GM12878 (cell line): ENCODE results near the gene RIMS3. TPM values are rescaled to one million over a fixed set of nuclear protein-coding genes. Genes with fewer than 3 reads are reported as not detected.

Source experiments
- ATAC-seq: fragments of 200-7000 bp; cut with Tn5 transposase; 3 replicates; pipeline ENCODE4 v1.9.1; 2020; ENCODE audit warnings: mild to moderate bottlenecking, moderate library complexity
- BruUV-seq: library from RNA; stranded (reverse); fragments of 400-500 nt; replicated peaks from 2 replicates; lab custom pipeline; 2021; lab: Mats Ljungman, UMichigan
- CTCF ChIA-PET: fragments of 300-600 bp; sonication (Branson Sonifier 250); formaldehyde crosslinking; extraction: SDS; loops from one replicate; lab custom pipeline; 2021; ENCODE audit warnings: inconsistent platforms; lab: Yijun Ruan, JAX
- POLR2A ChIA-PET: fragments of 350-600 bp; formaldehyde crosslinking; extraction: SDS; loops from one replicate; lab custom pipeline; 2021; ENCODE audit warnings: inconsistent platforms; lab: Charles Lee
- RAD21 ChIA-PET: fragments of 300-600 bp; sonication (Branson Sonifier 250); formaldehyde crosslinking; loops from one replicate; lab custom pipeline; 2023; ENCODE audit warnings: antibody characterized with exemption; ENCODE audit not compliant: unreplicated experiment; lab: Charles Lee
- SMC1A ChIA-PET: fragments of 300-600 bp; sonication (Branson Sonifier 250); formaldehyde crosslinking; loops from one replicate; lab custom pipeline; 2023; ENCODE audit not compliant: unreplicated experiment, uncharacterized antibody; lab: Charles Lee
- DNase-seq: peaks from one replicate; pipeline ENCODE4 v3.0.0-alpha.2; 2011; ENCODE audit warnings: low read depth, low spot score
- FAIRE-seq: peaks from 3 replicates; lab custom pipeline; 2011; peaks lifted over from hg19 to GRCh38; lab: Jason Lieb, UNC
- H2AFZ ChIP-seq: 2 replicates; pipeline ENCODE4 v1.6.0; 2011; ENCODE audit warnings: low read depth, low read length, control low read depth; ENCODE audit not compliant: control insufficient read depth
- H3K27ac ChIP-seq: 2 replicates; pipeline ENCODE4 v1.5.1; 2011; ENCODE audit warnings: control low read depth; ENCODE audit not compliant: control insufficient read depth, insufficient read depth
- H3K27me3 ChIP-seq, 2 experiments: replicated peaks in 1 of 2; 2 replicates each; pipeline versions ENCODE4 v1.6.0 to v1.6.1; 2011; ENCODE audit warnings: low read length in 1 of 2; ENCODE audit not compliant: control insufficient read depth in 2 of 2, insufficient read depth in 2 of 2
- H3K36me3 ChIP-seq, 2 experiments: 2 replicates each; pipeline ENCODE4 v1.5.1; 2011; ENCODE audit warnings: low read length in 1 of 2; ENCODE audit not compliant: control insufficient read depth in 2 of 2, insufficient read depth in 2 of 2
- H3K4me1 ChIP-seq: 2 replicates; pipeline ENCODE4 v1.6.1; 2011; ENCODE audit warnings: mild to moderate bottlenecking, low read length, moderate library complexity, mixed read lengths; ENCODE audit not compliant: control insufficient read depth, insufficient read depth
- H3K4me2 ChIP-seq: 2 replicates; pipeline ENCODE4 v1.6.0; 2011; ENCODE audit warnings: control low read depth; ENCODE audit not compliant: control insufficient read depth, insufficient read depth
- H3K4me3 ChIP-seq: fragments of 200-600 bp; sonication (generic); 2 replicates; pipeline ENCODE4 v1.5.1; 2016
- H3K79me2 ChIP-seq: 2 replicates; pipeline ENCODE4 v1.6.0; 2011; ENCODE audit warnings: low read length; ENCODE audit not compliant: control insufficient read depth, insufficient read depth
- H3K9ac ChIP-seq: 2 replicates; pipeline ENCODE4 v1.8.0; 2011; ENCODE audit warnings: low read length, control low read depth, mixed read lengths; ENCODE audit not compliant: control insufficient read depth, insufficient read depth
- H3K9me3 ChIP-seq: replicated peaks from 3 replicates; pipeline ENCODE4 v1.5.1; 2011; ENCODE audit warnings: mild to moderate bottlenecking, low read length; ENCODE audit not compliant: control insufficient read depth, insufficient read depth
- H4K20me1 ChIP-seq: 2 replicates; pipeline ENCODE4 v1.6.0; 2011; ENCODE audit not compliant: control insufficient read depth, insufficient read depth
- BCL11A ChIP-seq: IDR thresholded peaks from 2 replicates; pipeline ENCODE4 v1.6.1; 2011; ENCODE audit warnings: low read depth, low read length
- CHD1 ChIP-seq: IDR thresholded peaks from 2 replicates; pipeline ENCODE4 v1.6.1; 2012; ENCODE audit warnings: low read depth, low read length, improper control_type of control experiment
- CHD4 ChIP-seq: fragments of 200-600 bp; sonication (generic); IDR thresholded peaks from 2 replicates; pipeline ENCODE4 v1.6.1; 2016; ENCODE audit warnings: mild to moderate bottlenecking
- CREB1 ChIP-seq: IDR thresholded peaks from 2 replicates; pipeline ENCODE4 v1.6.1; 2012; ENCODE audit warnings: low read depth, mild to moderate bottlenecking, inconsistent platforms
- EGR1 ChIP-seq, 2 experiments: IDR thresholded peaks; 1 replicate in 1 of 2; 2 replicates in 1 of 2; pipeline ENCODE4 v1.6.1; 2011 to 2012; ENCODE audit warnings: low read depth in 2 of 2, low read length in 2 of 2, borderline replicate concordance in 1 of 2, mild to moderate bottlenecking in 1 of 2, moderate library complexity in 1 of 2
- EZH2 ChIP-seq: IDR thresholded peaks from 2 replicates; pipeline ENCODE4 v1.6.1; 2012; ENCODE audit warnings: low read depth, mild to moderate bottlenecking, control low read depth, inconsistent platforms, low read length, borderline replicate concordance; ENCODE audit not compliant: control insufficient read depth
- HDAC2 ChIP-seq: fragments of 200-600 bp; sonication (generic); IDR thresholded peaks from 2 replicates; pipeline ENCODE4 v1.6.1; 2017
- MTA3 ChIP-seq: IDR thresholded peaks from 2 replicates; pipeline ENCODE4 v1.6.1; 2012; ENCODE audit warnings: low read length, inconsistent platforms, borderline replicate concordance
- NRF1 ChIP-seq: conservative IDR thresholded peaks from 2 replicates; pipeline ENCODE4 v1.6.1; 2011; ENCODE audit warnings: mild to moderate bottlenecking, low read depth, low read length, improper control_type of control experiment
- RCOR1 ChIP-seq: conservative IDR thresholded peaks from 2 replicates; pipeline ENCODE4 v1.6.1; 2012; ENCODE audit warnings: low read depth, low read length, improper control_type of control experiment
- SIX5 ChIP-seq: IDR thresholded peaks from 2 replicates; pipeline ENCODE4 v1.6.1; 2011; ENCODE audit warnings: mild to moderate bottlenecking, low read depth, low read length, moderate library complexity; ENCODE audit not compliant: severe bottlenecking
- SMC3 ChIP-seq: IDR thresholded peaks from 2 replicates; pipeline ENCODE4 v1.6.1; 2011; ENCODE audit warnings: low read length, improper control_type of control experiment, borderline replicate concordance
- TARDBP ChIP-seq: IDR thresholded peaks from 2 replicates; pipeline ENCODE4 v1.6.1; 2016; ENCODE audit warnings: borderline replicate concordance
- TCF3 ChIP-seq: IDR thresholded peaks from 2 replicates; pipeline ENCODE4 v1.6.1; 2012; ENCODE audit warnings: low read depth, mild to moderate bottlenecking, low read length, borderline replicate concordance; ENCODE audit not compliant: insufficient read depth
- WRNIP1 ChIP-seq: IDR thresholded peaks from 2 replicates; pipeline ENCODE4 v1.6.1; 2011; ENCODE audit warnings: low read depth, low read length, improper control_type of control experiment, borderline replicate concordance
- ZNF24 ChIP-seq: fragments of 450-650 bp; IDR thresholded peaks from 2 replicates; pipeline ENCODE4 v1.6.1; 2017; ENCODE audit warnings: antibody characterized with exemption, mild to moderate bottlenecking
- WGBS: methylation state at CpG from one replicate; pipeline ENCODE4 v1.1.6; 2016; ENCODE audit warnings: low lambda C conversion rate; ENCODE audit not compliant: insufficient replicate concordance, insufficient coverage; ENCODE audit errors: missing lambda C conversion rate; 5-methylcytosine and 5-hydroxymethylcytosine counted together
- in situ Hi-C: fragments of 300-500 bp; cut with MboI; formaldehyde crosslinking; loops from 9 replicates; pipeline ENCODE4 v1.14.3; 2018; ENCODE audit warnings: mixed read lengths
- intact Hi-C: fragments of 100-400 bp; cut with micrococcal nuclease; formaldehyde crosslinking; loops from one replicate; pipeline ENCODE4 v1.14.2; 2022; ENCODE audit not compliant: unreplicated experiment
- polyA plus RNA-seq, 11 experiments: library from polyadenylated mRNA; depleted of rRNA in 4 of 11; unstranded in 6 of 11; stranded (reverse) in 5 of 11; fragments of >200 nt; fragmentation: Nextera tagmentation in 4 of 11; fragmentation: Illumina TruSeq in 1 of 11; extraction: Ambion mirVana in 4 of 11; extraction: Trizol in 1 of 11; gene quantifications; 1 replicate in 1 of 11; 2 replicates in 10 of 11; pipeline versions ENCODE4 v1.2.1 to v1.2.3, GENCODE V29; 2011 to 2016; ENCODE audit warnings: inconsistent platforms in 2 of 11, missing spikeins in 2 of 11, low read depth in 1 of 11
- total RNA-seq, 4 experiments: library from RNA; depleted of rRNA in 3 of 4; stranded (reverse); fragments of >200 nt in 3 of 4; fragmentation: Illumina TruSeq in 1 of 4; extraction: Trizol in 1 of 4; gene quantifications; 2 replicates each; pipeline versions ENCODE4 v1.2.1 to v1.2.3, GENCODE V29; 2013 to 2021
- TF ChIP-seq, protein P1 (sequence below): IDR thresholded peaks from 2 replicates; pipeline ENCODE4 v1.6.1; 2011; ENCODE audit warnings: borderline replicate concordance, low read depth, mild to moderate bottlenecking, moderate library complexity, mixed read lengths, low read length; ENCODE audit not compliant: insufficient read depth; ENCODE audit errors: extremely low read length
- TF ChIP-seq, protein P2 (sequence below): fragments of 150-350 bp; IDR thresholded peaks from 2 replicates; pipeline ENCODE4 v1.6.1; 2014; ENCODE audit warnings: mild to moderate bottlenecking, low read depth, low read length
- TF ChIP-seq, protein P3 (sequence below): fragments of 450-650 bp; IDR thresholded peaks from 2 replicates; pipeline ENCODE4 v1.6.1; 2017; ENCODE audit warnings: mild to moderate bottlenecking, moderate library complexity

RIMS3 gene
- total and polyA plus RNA-seq, 10 of the 15 experiments (the other 5 are each of a cell fraction or from before 2014, with no cell fraction given) = 0.02 to 4.7 (median 0.39) TPM

DNA sequence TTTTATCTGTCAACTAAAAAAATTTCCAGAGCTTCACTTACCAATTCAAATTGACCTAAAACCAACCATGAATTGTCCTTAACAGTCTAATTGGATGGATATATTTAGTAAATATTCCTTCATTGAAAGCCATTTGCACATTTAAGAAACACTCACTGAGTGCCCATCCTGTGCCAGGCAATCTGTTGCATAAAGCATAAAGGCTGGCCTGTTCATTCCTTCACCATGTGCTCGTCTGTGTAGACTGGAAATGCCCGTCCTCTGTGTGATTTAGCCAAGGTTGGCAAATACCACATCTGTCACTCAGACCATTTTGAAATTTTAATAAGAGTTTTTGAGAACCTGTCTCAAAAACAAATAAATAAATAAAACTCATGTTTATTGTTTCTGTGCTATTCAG is 76.9 kb downstream of the RIMS3 start:
- no peaks in the 10 kb centered on the region for H3K36me3 ChIP-seq
- H3K4me2 ChIP-seq = no peak overlapping the region
- BruUV-seq = no TSS peak
- ATAC-seq (no peak), FAIRE-seq (no peak), DNase-seq (no peak)
- H2AFZ ChIP-seq = no peak overlapping the region
- WGBS = 0% methylated on average over 2 of the region's 2 CpGs
- intact Hi-C loops = no loop called here
- CTCF ChIA-PET = interaction anchor here (0.8 to 2.0 kb wide), 5 partner anchors 31 to 363 kb away, joined by 3 to 8 read pairs (median 3); no protein-coding TSS in a partner anchor
- no peaks in the 10 kb centered on the region for H3K4me1 ChIP-seq
- H3K9ac ChIP-seq = no peak overlapping the region
- H3K27ac ChIP-seq = no peak overlapping the region
- RAD21 ChIA-PET = no interaction called here
- TF ChIP-seq, protein P1, sequence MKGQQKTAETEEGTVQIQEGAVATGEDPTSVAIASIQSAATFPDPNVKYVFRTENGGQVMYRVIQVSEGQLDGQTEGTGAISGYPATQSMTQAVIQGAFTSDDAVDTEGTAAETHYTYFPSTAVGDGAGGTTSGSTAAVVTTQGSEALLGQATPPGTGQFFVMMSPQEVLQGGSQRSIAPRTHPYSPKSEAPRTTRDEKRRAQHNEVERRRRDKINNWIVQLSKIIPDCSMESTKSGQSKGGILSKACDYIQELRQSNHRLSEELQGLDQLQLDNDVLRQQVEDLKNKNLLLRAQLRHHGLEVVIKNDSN = no peak
- TF ChIP-seq CHD1 (no peak), CREB1 (no peak), TARDBP (no peak), WRNIP1 (no peak), SMC3 (no peak), TCF3 (no peak), CHD4 (no peak), BCL11A (no peak), EGR1 (IDR thresholded peaks at IDR 0.05; ENCODE audit: borderline replicate concordance in 1 of 2, low read depth in 2 of 2, low read length in 2 of 2) (no peak), SIX5 (no peak), EZH2 (no peak), MTA3 (no peak), HDAC2 (no peak), ZNF24 (no peak), RCOR1 (no peak), NRF1 (no peak)
- TF ChIP-seq, protein P2, sequence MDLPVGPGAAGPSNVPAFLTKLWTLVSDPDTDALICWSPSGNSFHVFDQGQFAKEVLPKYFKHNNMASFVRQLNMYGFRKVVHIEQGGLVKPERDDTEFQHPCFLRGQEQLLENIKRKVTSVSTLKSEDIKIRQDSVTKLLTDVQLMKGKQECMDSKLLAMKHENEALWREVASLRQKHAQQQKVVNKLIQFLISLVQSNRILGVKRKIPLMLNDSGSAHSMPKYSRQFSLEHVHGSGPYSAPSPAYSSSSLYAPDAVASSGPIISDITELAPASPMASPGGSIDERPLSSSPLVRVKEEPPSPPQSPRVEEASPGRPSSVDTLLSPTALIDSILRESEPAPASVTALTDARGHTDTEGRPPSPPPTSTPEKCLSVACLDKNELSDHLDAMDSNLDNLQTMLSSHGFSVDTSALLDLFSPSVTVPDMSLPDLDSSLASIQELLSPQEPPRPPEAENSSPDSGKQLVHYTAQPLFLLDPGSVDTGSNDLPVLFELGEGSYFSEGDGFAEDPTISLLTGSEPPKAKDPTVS = no peak
- TF ChIP-seq, protein P3, sequence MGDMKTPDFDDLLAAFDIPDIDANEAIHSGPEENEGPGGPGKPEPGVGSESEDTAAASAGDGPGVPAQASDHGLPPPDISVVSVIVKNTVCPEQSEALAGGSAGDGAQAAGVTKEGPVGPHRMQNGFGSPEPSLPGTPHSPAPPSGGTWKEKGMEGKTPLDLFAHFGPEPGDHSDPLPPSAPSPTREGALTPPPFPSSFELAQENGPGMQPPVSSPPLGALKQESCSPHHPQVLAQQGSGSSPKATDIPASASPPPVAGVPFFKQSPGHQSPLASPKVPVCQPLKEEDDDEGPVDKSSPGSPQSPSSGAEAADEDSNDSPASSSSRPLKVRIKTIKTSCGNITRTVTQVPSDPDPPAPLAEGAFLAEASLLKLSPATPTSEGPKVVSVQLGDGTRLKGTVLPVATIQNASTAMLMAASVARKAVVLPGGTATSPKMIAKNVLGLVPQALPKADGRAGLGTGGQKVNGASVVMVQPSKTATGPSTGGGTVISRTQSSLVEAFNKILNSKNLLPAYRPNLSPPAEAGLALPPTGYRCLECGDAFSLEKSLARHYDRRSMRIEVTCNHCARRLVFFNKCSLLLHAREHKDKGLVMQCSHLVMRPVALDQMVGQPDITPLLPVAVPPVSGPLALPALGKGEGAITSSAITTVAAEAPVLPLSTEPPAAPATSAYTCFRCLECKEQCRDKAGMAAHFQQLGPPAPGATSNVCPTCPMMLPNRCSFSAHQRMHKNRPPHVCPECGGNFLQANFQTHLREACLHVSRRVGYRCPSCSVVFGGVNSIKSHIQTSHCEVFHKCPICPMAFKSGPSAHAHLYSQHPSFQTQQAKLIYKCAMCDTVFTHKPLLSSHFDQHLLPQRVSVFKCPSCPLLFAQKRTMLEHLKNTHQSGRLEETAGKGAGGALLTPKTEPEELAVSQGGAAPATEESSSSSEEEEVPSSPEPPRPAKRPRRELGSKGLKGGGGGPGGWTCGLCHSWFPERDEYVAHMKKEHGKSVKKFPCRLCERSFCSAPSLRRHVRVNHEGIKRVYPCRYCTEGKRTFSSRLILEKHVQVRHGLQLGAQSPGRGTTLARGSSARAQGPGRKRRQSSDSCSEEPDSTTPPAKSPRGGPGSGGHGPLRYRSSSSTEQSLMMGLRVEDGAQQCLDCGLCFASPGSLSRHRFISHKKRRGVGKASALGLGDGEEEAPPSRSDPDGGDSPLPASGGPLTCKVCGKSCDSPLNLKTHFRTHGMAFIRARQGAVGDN = no peak
- H3K4me3 ChIP-seq = no peak overlapping the region
- in situ Hi-C loops = no loop called here
- no peaks in the 10 kb centered on the region for H3K79me2 ChIP-seq
- SMC1A ChIA-PET = interaction anchor here (1.0 to 1.2 kb wide), 2 partner anchors 21 to 260 kb away, joined by 3 to 4 read pairs; no protein-coding TSS in a partner anchor
- POLR2A ChIA-PET = no interaction called here
- no peaks in the 10 kb centered on the region for H3K27me3 ChIP-seq
- no peaks in the 10 kb centered on the region for H4K20me1 ChIP-seq
- no peaks in the 10 kb centered on the region for H3K9me3 ChIP-seq
